Right lobe of liver (tissue), 6 donors: ENCODE measurements around the gene LEP. TPM values are rescaled to one million over a fixed set of nuclear protein-coding genes. Genes with fewer than 3 reads are reported as not detected.
"Not testable (repeated sequence)": the region's sequence is repeated elsewhere in the genome, so short reads cannot be mapped to it uniquely, and the experiment has no call there.

Source experiments
- ATAC-seq, 4 donors: fragments of 200-7000 bp; cut with Tn5 transposase; one replicate each; pipeline ENCODE4 v1.9.1; 2020; ENCODE audit warnings: mild to moderate bottlenecking in 4 of 4, moderate library complexity in 4 of 4
- DNase-seq, 3 donors: peaks; one replicate each; pipeline ENCODE4 v3.0.0-alpha.2; 2020
- H3K27ac ChIP-seq, 3 donors: fragments of 200-600 bp; one replicate each; pipeline ENCODE4 v1.8.0; 2022
- H3K27me3 ChIP-seq, 2 donors: fragments of 200-600 bp; one replicate each; pipeline ENCODE4 v1.8.0; 2022
- H3K36me3 ChIP-seq, 4 donors: fragments of 200-600 bp; sonication (generic) in 1 of 4; one replicate each; pipeline versions ENCODE4 v1.5.1 to v1.8.0; 2017 to 2022; ENCODE audit warnings: control low read depth in 1 of 4
- H3K4me1 ChIP-seq, 4 donors: fragments of 200-600 bp; sonication (generic) in 1 of 4; one replicate each; pipeline versions ENCODE4 v1.5.1 to v1.8.0; 2017 to 2022; ENCODE audit warnings: control low read depth in 1 of 4
- H3K4me3 ChIP-seq, 3 donors: fragments of 200-600 bp; one replicate each; pipeline ENCODE4 v1.8.0; 2022
- H3K9me3 ChIP-seq, 4 donors: fragments of 200-600 bp; sonication (generic) in 1 of 4; one replicate each; pipeline versions ENCODE4 v1.5.1 to v1.8.0; 2017 to 2022; ENCODE audit warnings: control low read depth in 1 of 4
- CTCF ChIP-seq, 4 donors: fragments of 200-600 bp in 3 of 4; fragments of 450-650 bp in 1 of 4; IDR thresholded peaks; one replicate each; pipeline versions ENCODE4 v1.5.1 to v1.8.0; 2016 to 2022; ENCODE audit warnings: antibody characterized with exemption in 4 of 4, mild to moderate bottlenecking in 2 of 4
- POLR2A ChIP-seq: fragments of 450-650 bp; IDR thresholded peaks from one replicate; pipeline ENCODE4 v1.6.1; 2017; ENCODE audit warnings: antibody characterized with exemption, mild to moderate bottlenecking
- WGBS: methylation state at CpG from one replicate; pipeline ENCODE4 v1.1.6; 2018; ENCODE audit warnings: low coverage, low lambda C conversion rate; ENCODE audit not compliant: insufficient coverage; ENCODE audit errors: missing lambda C conversion rate; 5-methylcytosine and 5-hydroxymethylcytosine counted together
- intact Hi-C, 2 donors: fragments of 100-400 bp; cut with DNase I; formaldehyde crosslinking; loops; one replicate each; pipeline versions ENCODE4 v1.11.2 to v1.14.1; 2022
- total RNA-seq, 6 experiments: library from RNA; depleted of rRNA in 2 of 6; stranded (reverse); fragments of >200 nt in 2 of 6; fragmentation: NEBNext Ultra II Directional in 3 of 6; extraction: Animal tissue kit (Norgen Biotek cat#: 25700) in 3 of 6; gene quantifications; one replicate each; pipeline versions ENCODE4 v1.1.0 to v1.2.4, GENCODE V29; 2016 to 2023
- donor health status: DM: no; HTN: yes; CAD: no.
- donor health status: DM: no; HTN: no; CAD: no.
- donor health status: DM: no; HTN: no; CAD: no.
- donor health status: DM: no; HTN: yes; CAD: no.
- donor health status: DM: no; HTN: yes; CAD: no.

LEP gene
- total RNA-seq, 6 experiments from 2014 or later = not detected

- Histone ChIP-seq H3K4me3 (no peak overlapping the region), H3K27me3 (no peaks in the 10 kb centered on the region), H3K9me3 (no peaks in the 10 kb centered on the region), H3K27ac (no peak overlapping the region), H3K36me3 (no peaks in the 10 kb centered on the region), H3K4me1 (no peaks in the 10 kb centered on the region)
- 86% methylated on average over 4 of the region's 7 CpGs for WGBS
- DNase-seq = no peak
- intact Hi-C loops = no loop called here
- no peak for TF ChIP-seq POLR2A
- TF ChIP-seq CTCF (IDR thresholded peaks at IDR 0.05) = no peak
- no peak for ATAC-seq
These were observed 43.0 kb downstream of the LEP start for GRCh38 chr7:128284102-128284501.

- whole genome bisulfite sequencing = 90% methylated on average over 4 of the region's 4 CpGs
- H3K9me3 ChIP-seq = no peaks in the 10 kb centered on the region
- no peak overlapping the region for H3K27ac ChIP-seq
- TF ChIP-seq CTCF (IDR thresholded peaks at IDR 0.05) = no peak
- TF ChIP-seq POLR2A = no peak
- H3K36me3 ChIP-seq = no peaks in the 10 kb centered on the region
- intact Hi-C loops = no loop called here
- H3K4me3 ChIP-seq = no peak overlapping the region
- H3K27me3 ChIP-seq = no peaks in the 10 kb centered on the region
- DNase-seq = no peak
- H3K4me1 ChIP-seq = no peaks in the 10 kb centered on the region
- no peak for ATAC-seq
These were observed 46.5 kb downstream of the LEP start for GRCh38 chr7:128287556-128287955.

GRCh38 chr7:128298004-128298403 lies 56.9 kb downstream of the LEP start:
- H3K36me3 ChIP-seq, H3K4me1 ChIP-seq, ATAC-seq, H3K27ac ChIP-seq, H3K9me3 ChIP-seq, H3K4me3 ChIP-seq, H3K27me3 ChIP-seq, DNase-seq, intact Hi-C loops: not testable (repeated sequence)
- WGBS = 75% methylated on average over 5 of the region's 7 CpGs

- no peak for DNase-seq
- no peak overlapping the region for H3K4me3 ChIP-seq
- TF ChIP-seq CTCF (IDR thresholded peaks at IDR 0.05) (no peak), POLR2A (no peak)
- intact Hi-C loops = no loop called here
- H3K4me1 ChIP-seq = no peaks in the 10 kb centered on the region
- 65% methylated on average over 7 of the region's 7 CpGs for WGBS
- ATAC-seq = no peak
- H3K9me3 ChIP-seq = no peaks in the 10 kb centered on the region
- H3K27ac ChIP-seq = no peak overlapping the region
- peaks cover 0 to 9% (median 0%) of the 10 kb centered on the region in 4 donors for H3K36me3 ChIP-seq
- H3K27me3 ChIP-seq = no peaks in the 10 kb centered on the region
These were observed 58.1 kb downstream of the LEP start for GRCh38 chr7:128299109-128299607.

- Histone ChIP-seq H3K27me3 (no peaks in the 10 kb centered on the region), H3K27ac (no peak overlapping the region), H3K4me1 (no peaks in the 10 kb centered on the region), H3K4me3 (no peak overlapping the region), H3K9me3 (no peaks in the 10 kb centered on the region), H3K36me3 (peaks cover 0 to 23% (median 1%) of the 10 kb centered on the region in 4 donors)
- no peak for DNase-seq
- intact Hi-C loops = no loop called here
- WGBS = 68% methylated on average over 4 of the region's 10 CpGs
- ATAC-seq = no peak
- no peak for TF ChIP-seq POLR2A
- no peak for TF ChIP-seq CTCF (IDR thresholded peaks at IDR 0.05)
These were observed 61.1 kb downstream of the LEP start for GRCh38 chr7:128302139-128302538.
